Measurements from ENCODE around the gene FHL2.

GRCh38 chr2:105321875-105322646 is 76.8 kb downstream of the FHL2 start:
- no peak for TF ChIP-seq NCOR1 (IDR thresholded peaks at IDR 0.05; ENCODE audit: borderline replicate concordance, low read length)
- TF ChIP-seq NR2C2 (CRISPR knock-in tag; IDR thresholded peaks at IDR 0.05; ENCODE audit: borderline replicate concordance): no peak
- no peak for TF ChIP-seq ATF2 (CRISPR knock-in tag; IDR thresholded peaks at IDR 0.05)
- TF ChIP-seq MBD4 (IDR thresholded peaks at IDR 0.05; ENCODE audit: borderline replicate concordance, low read length): no peak
- no peak for TF ChIP-seq RAD21 (CRISPR knock-in tag; IDR thresholded peaks at IDR 0.05)
- no peak for TF ChIP-seq ZNF24 (IDR thresholded peaks at IDR 0.05)
- no peak for TF ChIP-seq STAT5B (CRISPR knock-in tag; IDR thresholded peaks at IDR 0.05)
- TF ChIP-seq SRSF9 (IDR thresholded peaks at IDR 0.05; ENCODE audit: borderline replicate concordance, insufficient read depth, low read depth, low read length, poor library complexity, severe bottlenecking): no peak
- TF ChIP-seq CENPT (CRISPR knock-in tag; IDR thresholded peaks at IDR 0.05; ENCODE audit: low read depth): no peak
- TF ChIP-seq PHB2 (IDR thresholded peaks at IDR 0.05; ENCODE audit: partially characterized antibody): no peak
- no peak for TF ChIP-seq ZNF282 (IDR thresholded peaks at IDR 0.05; ENCODE audit: partially characterized antibody)

All from HepG2 (cell line).